Activated naive CD8-positive, alpha-beta T cell treated with anti-CD3 and anti-CD28 coated beads, Interleukin-2, amount 50 U/mL, for 24 hours (primary cell): Measurements from ENCODE around the gene SLC12A2.

Experiments used
- ATAC-seq: fragments of 150-1000 bp; cut with Tn5 transposase; one replicate; pipeline ENCODE4 v1.10.0; 2021
- DNase-seq: peaks from one replicate; pipeline ENCODE4 v3.0.0; 2021
- H3K27ac Mint-ChIP-seq: one replicate; pipeline ENCODE4 v1.8.0; 2021; ENCODE audit warnings: mild to moderate bottlenecking, mixed read lengths
- H3K27me3 Mint-ChIP-seq: one replicate; pipeline ENCODE4 v1.8.0; 2021; ENCODE audit warnings: mixed read lengths
- H3K36me3 Mint-ChIP-seq: one replicate; pipeline ENCODE4 v1.8.0; 2021; ENCODE audit warnings: low read depth, mixed read lengths
- H3K4me1 Mint-ChIP-seq: one replicate; pipeline ENCODE4 v1.8.0; 2021; ENCODE audit warnings: mixed read lengths
- H3K4me3 Mint-ChIP-seq: one replicate; pipeline ENCODE4 v1.8.0; 2021; ENCODE audit warnings: mild to moderate bottlenecking, moderate library complexity, mixed read lengths
- H3K9me3 Mint-ChIP-seq: one replicate; pipeline ENCODE4 v1.8.0; 2021; ENCODE audit warnings: mixed read lengths

Gene SLC12A2

DNA sequence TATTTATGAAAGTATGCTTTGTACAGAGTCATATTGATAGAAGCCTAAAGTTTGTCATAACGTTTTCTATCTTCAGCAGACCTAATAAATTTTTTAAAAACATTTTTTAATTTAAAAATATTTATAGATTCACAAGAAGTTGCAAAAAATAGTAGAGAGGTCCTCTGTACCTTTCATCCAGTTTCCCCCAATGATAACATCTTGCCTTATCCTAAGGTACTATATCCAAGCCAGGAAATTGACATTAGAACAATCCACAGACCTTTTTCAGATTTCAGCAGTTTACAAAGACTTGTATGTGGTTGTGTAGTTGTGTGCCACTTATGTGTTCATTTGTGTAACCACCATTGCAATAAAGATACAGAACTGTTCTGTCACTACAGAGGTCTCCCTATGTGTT, 88.5 kb downstream of the SLC12A2 start:
- DNase-seq (no peak), ATAC-seq (no peak)
- Mint-ChIP-seq H3K27me3 (no peaks in the 10 kb centered on the region), H3K4me1 (no peaks in the 10 kb centered on the region), H3K9me3 (no peaks in the 10 kb centered on the region), H3K4me3 (no peak overlapping the region), H3K27ac (no peak overlapping the region), H3K36me3 (peaks cover 17% of the 10 kb centered on the region)

DNA sequence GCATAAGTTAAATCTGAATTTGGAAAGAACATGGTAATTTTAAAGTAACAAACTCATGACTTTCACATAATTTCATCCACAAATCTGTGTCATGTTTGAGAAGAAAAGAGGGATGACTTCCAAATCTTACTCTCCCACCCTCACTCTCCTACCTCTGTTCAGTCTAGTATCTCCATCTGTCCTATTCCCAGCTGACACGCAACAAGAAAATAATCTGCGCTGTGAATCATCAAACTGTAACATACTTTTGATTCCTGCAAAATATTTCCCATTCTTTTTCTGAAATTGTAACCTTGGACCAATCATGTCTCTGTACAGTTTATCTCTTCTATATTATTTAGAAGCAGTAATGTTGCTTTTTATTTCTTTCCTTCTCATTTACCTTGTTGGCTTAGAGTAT, 91.4 kb downstream of the SLC12A2 start:
- no peak for ATAC-seq
- Mint-ChIP-seq H3K4me1 (no peaks in the 10 kb centered on the region), H3K27ac (no peak overlapping the region), H3K36me3 (peaks cover 27% of the 10 kb centered on the region), H3K9me3 (no peaks in the 10 kb centered on the region), H3K27me3 (no peaks in the 10 kb centered on the region), H3K4me3 (no peak overlapping the region)
- DNase-seq, result no peak

DNA sequence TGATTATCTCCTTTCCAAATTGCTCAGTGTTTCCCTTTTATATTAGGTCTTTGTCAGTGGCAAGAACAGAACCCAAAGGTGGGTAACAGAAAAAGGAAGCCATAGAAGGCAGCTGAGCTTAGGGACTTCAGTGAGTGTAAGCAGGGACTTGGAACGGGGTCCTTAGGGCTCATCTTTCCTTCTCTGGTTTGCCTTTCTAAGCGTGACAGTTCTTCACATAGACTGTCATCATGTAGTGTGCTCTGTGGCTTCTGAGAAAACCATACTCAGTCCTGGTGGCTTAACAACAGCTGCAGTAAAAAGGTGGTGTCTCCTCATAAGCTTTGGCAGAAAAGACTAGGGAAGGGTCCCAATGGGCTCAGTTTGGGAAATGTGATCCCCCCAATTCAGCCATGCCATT, 108.8 kb downstream of the SLC12A2 start:
- H3K4me3 Mint-ChIP-seq, result no peak overlapping the region
- H3K36me3 Mint-ChIP-seq, result peaks cover 13% of the 10 kb centered on the region
- H3K9me3 Mint-ChIP-seq, result no peaks in the 10 kb centered on the region
- peaks cover 16% of the 10 kb centered on the region for H3K4me1 Mint-ChIP-seq
- no peaks in the 10 kb centered on the region for H3K27me3 Mint-ChIP-seq
- no peak for DNase-seq
- no peak for ATAC-seq
- H3K27ac Mint-ChIP-seq, result no peak overlapping the region

DNA sequence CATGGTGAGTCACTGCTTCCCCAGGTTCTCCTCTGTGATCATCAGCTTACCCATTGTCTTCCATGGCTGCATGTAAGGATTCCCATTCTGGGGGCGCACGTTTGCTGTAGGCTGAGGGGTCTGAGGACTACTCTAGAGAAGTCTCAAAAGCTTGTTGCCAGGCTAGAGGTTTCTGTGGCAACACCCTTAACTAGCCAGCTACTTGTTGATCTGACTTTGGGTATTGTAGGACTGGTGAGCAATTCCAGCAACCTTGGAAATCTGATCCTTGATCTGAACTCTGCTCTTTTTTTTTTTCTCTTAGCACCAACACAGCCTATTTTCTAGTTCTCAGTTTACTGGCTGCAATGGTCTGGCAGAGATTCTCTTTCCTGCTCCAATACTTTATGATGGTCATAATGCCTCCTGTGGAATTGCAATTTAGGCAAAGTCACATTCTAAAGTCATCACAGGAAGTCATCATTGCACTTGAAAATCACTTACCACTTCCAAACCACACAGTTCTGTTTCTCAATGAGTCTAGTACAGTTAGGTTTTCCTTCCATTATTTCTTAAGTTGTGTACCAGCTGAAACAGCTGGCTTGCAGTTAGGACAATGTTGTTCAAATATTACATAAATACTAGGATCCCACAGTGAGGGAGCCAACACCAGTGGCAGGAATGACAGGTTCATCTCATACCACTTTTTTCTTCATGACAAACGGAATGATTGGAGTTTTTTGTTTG, 110.3 kb downstream of the SLC12A2 start:
- Mint-ChIP-seq H3K36me3 (peaks cover 13% of the 10 kb centered on the region), H3K27me3 (no peaks in the 10 kb centered on the region), H3K4me1 (peaks cover 30% of the 10 kb centered on the region), H3K4me3 (no peak overlapping the region), H3K9me3 (peaks cover 3% of the 10 kb centered on the region), H3K27ac (no peak overlapping the region)
- no peak for ATAC-seq
- no peak for DNase-seq

DNA sequence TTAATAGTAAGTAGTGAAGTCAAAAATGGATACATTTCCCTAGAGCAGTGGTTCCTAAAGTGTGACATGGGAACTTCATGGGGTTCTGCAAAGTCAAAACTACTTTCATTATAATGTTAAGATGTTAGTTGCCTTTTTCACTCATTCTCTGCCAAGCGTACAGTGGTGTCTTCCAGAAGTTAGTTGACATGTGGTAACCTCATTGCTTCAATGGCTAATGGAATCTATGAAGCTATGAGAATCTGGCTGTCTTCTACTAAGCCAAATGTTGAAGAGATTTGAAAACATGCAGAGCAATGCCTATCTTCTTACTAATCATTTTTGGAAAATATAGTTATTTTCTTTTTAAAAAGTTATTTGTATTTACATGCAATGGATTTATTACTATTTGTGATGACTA, 111.8 kb downstream of the SLC12A2 start:
- peaks cover 6% of the 10 kb centered on the region for H3K9me3 Mint-ChIP-seq
- peaks cover 30% of the 10 kb centered on the region for H3K4me1 Mint-ChIP-seq
- no peak for ATAC-seq
- H3K4me3 Mint-ChIP-seq, result no peak overlapping the region
- H3K36me3 Mint-ChIP-seq, result peaks cover 17% of the 10 kb centered on the region
- H3K27me3 Mint-ChIP-seq, result no peaks in the 10 kb centered on the region
- no peak for DNase-seq
- no peak overlapping the region for H3K27ac Mint-ChIP-seq

DNA sequence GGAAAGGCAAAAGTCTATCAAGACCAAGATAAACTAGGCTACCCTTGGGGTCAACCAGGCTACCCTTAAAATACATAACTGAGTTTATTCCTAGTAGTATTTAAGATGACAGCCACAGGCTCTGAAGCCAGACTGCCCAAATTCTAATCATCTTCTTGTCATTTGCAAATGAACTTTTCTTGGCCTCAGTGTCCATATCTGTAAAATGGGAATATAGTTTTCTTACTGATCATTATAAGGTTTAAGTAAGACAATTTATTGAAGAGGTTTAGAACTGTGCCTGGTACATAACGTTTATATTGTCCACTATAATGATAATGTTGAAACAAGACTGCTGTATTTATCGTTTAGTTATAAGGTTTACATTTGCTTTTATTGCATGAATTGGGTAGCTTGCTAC, 112.5 kb downstream of the SLC12A2 start:
- Mint-ChIP-seq H3K4me3 (no peak overlapping the region), H3K4me1 (peaks cover 30% of the 10 kb centered on the region), H3K36me3 (peaks cover 14% of the 10 kb centered on the region), H3K27me3 (peaks cover 2% of the 10 kb centered on the region), H3K9me3 (peaks cover 6% of the 10 kb centered on the region), H3K27ac (peak overlapping the region; percentile 28)
- DNase-seq (no peak), ATAC-seq (no peak)

DNA sequence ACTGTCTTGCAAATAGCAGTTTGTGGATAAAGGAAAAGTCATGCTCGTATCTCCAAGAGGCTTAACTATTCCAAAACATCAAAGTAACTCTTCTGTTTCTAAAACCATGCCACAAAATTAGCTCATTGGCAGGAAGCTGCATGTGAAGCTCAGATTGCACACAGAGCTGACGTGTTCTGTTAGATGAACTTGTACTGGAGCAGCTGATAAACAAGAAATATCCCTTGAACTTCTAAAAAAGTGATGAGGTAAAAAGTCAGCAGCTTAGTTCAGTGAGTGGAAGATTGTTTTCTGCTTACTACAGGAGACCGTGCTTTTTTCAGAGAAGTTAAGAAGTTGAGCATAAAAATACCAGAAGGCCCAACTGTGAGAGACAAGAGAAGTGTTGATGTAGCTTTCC, 113.2 kb downstream of the SLC12A2 start:
- H3K27ac Mint-ChIP-seq, result no peak overlapping the region
- H3K36me3 Mint-ChIP-seq, result peaks cover 14% of the 10 kb centered on the region
- DNase-seq (no peak), ATAC-seq (no peak)
- H3K4me1 Mint-ChIP-seq, result peaks cover 33% of the 10 kb centered on the region
- no peak overlapping the region for H3K4me3 Mint-ChIP-seq
- peaks cover 2% of the 10 kb centered on the region for H3K27me3 Mint-ChIP-seq
- H3K9me3 Mint-ChIP-seq, result peaks cover 6% of the 10 kb centered on the region

DNA sequence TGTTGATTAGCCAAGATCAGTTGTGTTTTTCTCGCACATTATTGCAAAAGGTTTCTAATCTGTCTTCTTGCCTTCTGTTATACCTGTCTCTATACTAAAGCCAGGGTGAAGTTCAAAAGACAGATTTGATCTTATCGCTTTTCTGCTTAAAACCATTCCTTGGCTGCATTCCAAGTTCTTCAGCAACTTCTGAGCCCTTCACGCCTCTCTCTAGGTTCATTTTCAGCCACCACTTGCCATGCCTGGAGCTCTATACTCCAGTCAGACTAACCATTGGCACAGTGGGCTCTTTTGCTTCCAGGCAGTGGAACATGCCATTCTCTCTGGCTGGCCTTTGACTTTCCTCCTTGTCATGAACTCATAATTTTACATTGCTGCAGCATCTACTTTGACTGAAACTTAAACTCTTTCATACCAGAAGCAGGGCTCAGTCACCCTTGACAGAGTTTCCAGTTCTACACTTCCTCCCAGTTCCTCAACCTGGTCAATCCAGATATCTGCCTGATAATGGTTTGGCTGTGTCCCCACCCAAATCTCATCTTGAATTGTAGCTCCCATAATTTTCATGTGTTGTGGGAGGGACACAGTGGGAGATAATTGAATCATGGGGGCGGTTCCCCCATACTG, 114.4 kb downstream of the SLC12A2 start:
- H3K27me3 Mint-ChIP-seq, result peaks cover 7% of the 10 kb centered on the region
- DNase-seq, result no peak
- H3K4me1 Mint-ChIP-seq, result peaks cover 33% of the 10 kb centered on the region
- peaks cover 11% of the 10 kb centered on the region for H3K36me3 Mint-ChIP-seq
- peak; percentile 37 for ATAC-seq
- no peak overlapping the region for H3K27ac Mint-ChIP-seq
- H3K9me3 Mint-ChIP-seq, result peaks cover 6% of the 10 kb centered on the region
- H3K4me3 Mint-ChIP-seq, result no peak overlapping the region

DNA sequence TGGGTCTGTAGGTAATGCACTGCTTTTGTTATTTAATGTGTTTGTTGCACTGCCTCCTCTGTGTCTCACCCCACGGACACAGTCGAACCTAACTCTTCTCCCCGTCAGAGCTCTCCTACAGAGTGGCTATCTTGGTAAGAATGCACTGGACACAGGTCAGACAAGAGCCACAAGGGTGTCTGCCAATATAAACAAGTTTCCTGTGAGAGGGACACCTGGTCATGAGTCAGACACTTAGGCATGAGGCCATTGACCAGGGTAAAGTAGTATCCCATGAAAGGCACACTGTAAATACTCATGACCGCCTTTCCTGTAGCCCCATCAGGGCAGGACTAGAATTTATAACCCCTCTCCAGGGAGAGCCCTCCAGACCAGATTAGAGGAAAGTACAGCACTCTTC, 115.5 kb downstream of the SLC12A2 start:
- peaks cover 11% of the 10 kb centered on the region for H3K36me3 Mint-ChIP-seq
- ATAC-seq (no peak), DNase-seq (no peak)
- no peak overlapping the region for H3K4me3 Mint-ChIP-seq
- peaks cover 29% of the 10 kb centered on the region for H3K4me1 Mint-ChIP-seq
- H3K9me3 Mint-ChIP-seq, result peaks cover 6% of the 10 kb centered on the region
- no peak overlapping the region for H3K27ac Mint-ChIP-seq
- H3K27me3 Mint-ChIP-seq, result peaks cover 7% of the 10 kb centered on the region

DNA sequence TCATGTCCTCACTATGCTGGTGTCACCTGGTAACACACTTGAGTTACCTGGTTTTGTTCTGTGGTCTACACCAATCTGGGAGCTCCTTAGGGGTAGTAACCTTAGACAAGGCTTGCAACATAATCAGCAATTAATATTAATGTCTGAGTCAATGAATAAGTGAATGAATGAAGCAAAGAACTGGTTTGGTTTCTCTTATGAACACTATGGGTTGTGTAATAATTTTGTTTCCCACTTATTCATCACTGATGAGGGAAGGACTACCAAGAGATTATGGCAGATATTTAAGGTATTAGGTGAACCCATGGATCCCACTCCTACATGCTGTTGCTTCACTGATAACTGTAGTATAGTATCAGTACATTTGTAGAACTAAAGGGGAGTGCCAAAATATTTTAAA, 116.0 kb downstream of the SLC12A2 start:
- Mint-ChIP-seq H3K4me3 (no peak overlapping the region), H3K27ac (no peak overlapping the region), H3K4me1 (peaks cover 29% of the 10 kb centered on the region), H3K36me3 (peaks cover 11% of the 10 kb centered on the region), H3K27me3 (peaks cover 7% of the 10 kb centered on the region), H3K9me3 (peaks cover 6% of the 10 kb centered on the region)
- no peak for ATAC-seq
- no peak for DNase-seq

DNA sequence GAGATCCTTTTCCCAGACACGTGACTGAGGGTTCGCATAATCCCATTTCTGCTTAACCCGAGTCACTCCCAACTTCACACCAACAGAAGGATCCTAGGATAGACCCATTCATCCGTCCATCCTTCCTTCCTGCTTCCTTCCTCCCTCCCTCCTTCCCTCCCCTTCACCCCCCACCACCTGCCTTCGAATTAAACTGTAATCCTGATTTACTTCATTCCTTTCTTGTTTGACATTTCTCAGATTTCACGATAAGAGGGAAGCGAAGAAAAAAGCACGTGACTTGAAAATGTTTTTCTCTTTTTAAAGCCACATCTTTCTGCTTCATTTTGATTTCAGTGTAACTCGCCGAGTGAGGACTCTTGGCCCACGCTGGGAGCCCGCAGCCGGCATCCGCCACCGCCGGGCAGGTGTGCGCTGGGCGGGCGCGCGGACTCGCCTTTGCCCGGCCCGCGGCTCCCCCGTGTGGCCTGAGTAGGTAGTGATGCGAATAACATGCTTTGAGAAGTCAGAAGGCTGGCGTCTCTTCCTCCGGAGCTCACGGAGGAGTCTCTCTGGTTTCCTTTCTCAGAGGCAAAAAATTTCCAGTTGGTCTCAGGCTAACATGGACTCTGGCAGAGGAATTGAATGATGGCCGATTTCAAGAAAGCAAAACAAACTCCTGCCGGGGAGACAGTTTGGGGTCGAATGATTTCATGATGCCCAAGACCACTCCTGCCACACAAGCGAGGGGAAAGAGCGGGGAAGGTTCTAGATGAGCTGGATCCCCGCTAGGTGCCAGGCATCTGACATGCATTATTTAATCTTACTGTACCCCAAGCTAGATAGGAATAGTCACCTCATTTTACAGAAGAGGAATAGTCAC, 117.7 kb downstream of the SLC12A2 start:
- H3K27me3 Mint-ChIP-seq, result peaks cover 7% of the 10 kb centered on the region
- no peak overlapping the region for H3K4me3 Mint-ChIP-seq
- H3K27ac Mint-ChIP-seq, result no peak overlapping the region
- ATAC-seq (peak; percentile 90), DNase-seq (peak; percentile 85)
- peaks cover 13% of the 10 kb centered on the region for H3K36me3 Mint-ChIP-seq
- peaks cover 6% of the 10 kb centered on the region for H3K9me3 Mint-ChIP-seq
- H3K4me1 Mint-ChIP-seq, result peaks cover 28% of the 10 kb centered on the region

DNA sequence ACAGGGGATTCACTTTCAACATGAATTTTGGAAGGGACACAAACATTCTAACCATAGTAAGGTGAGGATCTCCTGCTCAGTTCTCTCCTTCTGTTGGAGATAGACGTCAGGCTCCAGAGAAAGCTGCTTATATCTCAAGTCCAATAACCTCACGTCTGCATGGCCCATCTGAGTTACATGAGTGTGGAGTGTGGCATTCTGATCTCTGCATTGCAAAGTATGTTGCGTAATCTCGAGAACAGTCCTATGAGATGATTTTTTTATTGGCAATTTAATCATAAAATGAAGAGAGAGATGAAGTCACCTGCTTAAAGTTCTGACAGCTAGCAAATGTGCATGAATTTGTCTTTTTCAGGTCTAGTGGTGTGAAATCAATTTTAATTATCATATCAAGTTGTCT, 118.8 kb downstream of the SLC12A2 start:
- Mint-ChIP-seq H3K4me1 (peaks cover 18% of the 10 kb centered on the region), H3K27ac (no peak overlapping the region), H3K36me3 (peaks cover 12% of the 10 kb centered on the region), H3K27me3 (peaks cover 7% of the 10 kb centered on the region), H3K4me3 (no peak overlapping the region), H3K9me3 (peaks cover 6% of the 10 kb centered on the region)
- DNase-seq, result no peak
- no peak for ATAC-seq

DNA sequence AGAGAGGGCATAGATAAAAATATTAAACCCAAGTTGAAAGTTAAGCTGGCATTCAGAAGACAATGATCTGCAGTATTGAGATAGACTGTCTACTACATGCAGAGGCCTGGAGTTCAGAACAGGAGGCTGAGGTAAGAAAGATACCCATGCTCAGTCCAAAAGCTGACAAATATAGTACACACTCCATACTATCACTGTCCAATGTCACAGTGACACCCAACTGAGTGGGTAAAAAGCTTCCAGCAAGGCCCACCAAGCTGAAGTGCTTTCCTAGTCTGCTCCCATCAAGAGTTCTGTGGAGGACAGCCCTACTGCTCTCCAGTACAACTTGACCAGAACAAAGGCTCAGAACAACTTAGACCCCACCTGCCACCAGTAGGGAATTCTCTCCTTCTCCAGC, 124.9 kb downstream of the SLC12A2 start:
- H3K36me3 Mint-ChIP-seq, result peaks cover 2% of the 10 kb centered on the region
- H3K27ac Mint-ChIP-seq, result no peak overlapping the region
- no peaks in the 10 kb centered on the region for H3K4me1 Mint-ChIP-seq
- H3K9me3 Mint-ChIP-seq, result no peaks in the 10 kb centered on the region
- ATAC-seq (no peak), DNase-seq (no peak)
- H3K4me3 Mint-ChIP-seq, result no peak overlapping the region
- H3K27me3 Mint-ChIP-seq, result no peaks in the 10 kb centered on the region

DNA sequence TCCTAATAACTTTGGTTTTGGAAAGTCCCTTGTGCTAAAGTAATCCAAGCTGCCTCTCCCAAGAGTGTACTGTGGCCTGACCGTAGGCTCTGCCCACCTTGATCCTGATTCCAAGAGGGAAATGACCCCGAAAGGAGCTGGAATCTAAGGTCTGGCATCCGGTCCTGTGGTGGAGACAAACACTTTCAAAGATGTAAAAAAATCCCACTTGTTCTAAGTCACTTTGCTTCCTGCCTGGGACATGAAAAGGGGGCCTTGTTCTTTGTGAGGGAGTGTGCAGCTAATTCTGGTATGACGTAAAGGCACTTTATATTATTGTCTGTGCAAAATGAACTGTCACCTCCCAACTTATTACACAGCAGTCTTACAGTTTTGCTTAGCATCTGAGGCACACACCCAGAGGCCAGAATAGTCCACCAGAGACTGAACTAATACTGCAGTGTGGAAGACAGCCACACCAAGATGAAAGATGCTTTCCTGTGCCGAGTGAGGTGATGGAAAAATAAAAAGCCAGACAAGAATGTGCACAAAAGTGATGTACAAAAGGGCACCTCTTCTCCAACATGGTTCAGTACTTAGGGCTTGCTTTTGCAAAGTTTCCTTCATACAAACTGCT, 128.7 kb downstream of the SLC12A2 start:
- H3K27ac Mint-ChIP-seq, result no peak overlapping the region
- H3K9me3 Mint-ChIP-seq, result no peaks in the 10 kb centered on the region
- H3K4me1 Mint-ChIP-seq, result no peaks in the 10 kb centered on the region
- no peaks in the 10 kb centered on the region for H3K27me3 Mint-ChIP-seq
- DNase-seq, result no peak
- H3K36me3 Mint-ChIP-seq, result no peaks in the 10 kb centered on the region
- ATAC-seq, result no peak
- no peak overlapping the region for H3K4me3 Mint-ChIP-seq
